HG02943 (cell line): ENCODE data around the gene UGT1A3.

Experiments used
- ATAC-seq: cut with Tn5 transposase; IDR thresholded peaks from one replicate; pipeline ENCODE4 v1.9.1; 2021; ENCODE audit warnings: mild to moderate bottlenecking, low read depth, moderate library complexity; ENCODE audit not compliant: unreplicated experiment

Gene UGT1A3

DNA sequence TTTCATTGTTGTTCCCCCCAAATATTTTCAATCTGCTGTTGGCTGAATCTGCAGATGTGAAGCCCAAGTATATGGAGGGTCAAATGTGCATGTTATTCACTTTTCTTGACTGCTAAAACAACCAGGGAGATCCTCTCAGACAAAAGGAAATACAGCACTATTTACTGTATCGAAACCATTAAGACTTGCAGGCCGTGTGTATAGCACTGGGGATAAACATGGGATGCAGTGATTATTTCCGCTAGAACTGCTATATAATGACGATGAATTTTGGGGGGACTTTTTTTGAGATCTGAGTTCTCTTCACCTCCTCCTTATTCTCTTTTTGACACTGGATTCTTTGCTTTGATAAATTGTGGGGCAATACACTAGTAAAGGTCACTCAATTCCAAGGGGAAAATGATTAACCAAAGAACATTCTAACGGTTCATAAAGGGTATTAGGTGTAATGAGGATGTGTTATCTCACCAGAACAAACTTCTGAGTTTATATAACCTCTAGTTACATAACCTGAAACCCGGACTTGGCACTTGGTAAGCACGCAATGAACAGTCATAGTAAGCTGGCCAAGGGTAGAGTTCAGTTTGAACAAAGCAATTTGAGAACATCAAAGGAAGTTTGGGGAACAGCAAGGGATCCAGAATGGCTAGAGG is 27.7 kb downstream of the UGT1A3 start:
- ATAC-seq: no peak

DNA sequence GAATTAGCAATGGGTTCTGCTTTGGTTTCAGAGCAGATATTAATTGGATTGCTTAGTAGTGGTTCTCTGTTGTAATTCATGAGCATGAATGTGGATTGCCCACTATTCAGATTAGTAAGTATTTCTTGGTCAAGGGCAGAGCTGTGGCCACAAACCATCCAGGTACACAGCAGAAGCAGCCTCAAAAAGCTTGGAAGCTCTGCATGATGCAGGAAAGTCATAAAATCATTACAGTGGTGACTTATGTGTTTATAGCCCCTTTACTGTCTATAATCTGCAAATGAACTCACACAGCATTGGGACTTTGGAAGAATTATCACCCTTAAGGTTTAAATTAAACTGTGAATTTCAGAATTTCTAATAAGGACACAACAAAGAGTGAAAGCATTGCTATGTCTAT is 29.3 kb downstream of the UGT1A3 start:
- ATAC-seq: no peak

DNA sequence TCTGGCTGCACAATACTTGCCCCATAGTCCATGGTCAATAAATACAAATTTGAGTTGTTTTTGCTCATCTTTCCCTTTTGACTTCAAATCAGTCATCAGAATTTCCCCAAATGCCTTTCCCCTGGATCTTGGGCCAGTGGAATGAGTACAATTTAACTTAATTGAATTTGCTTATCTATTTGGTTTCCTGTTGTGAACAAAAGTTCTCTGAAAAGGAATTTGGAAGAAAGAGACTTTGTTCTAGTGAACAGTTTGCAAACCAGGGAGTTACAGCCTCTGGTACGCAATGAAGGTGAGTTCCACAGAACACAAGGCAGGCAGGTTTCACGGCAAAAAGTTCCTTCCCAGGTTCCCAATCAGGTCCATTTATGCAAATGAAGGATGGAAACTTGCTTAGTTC is 30.0 kb downstream of the UGT1A3 start:
- no peak for ATAC-seq

DNA sequence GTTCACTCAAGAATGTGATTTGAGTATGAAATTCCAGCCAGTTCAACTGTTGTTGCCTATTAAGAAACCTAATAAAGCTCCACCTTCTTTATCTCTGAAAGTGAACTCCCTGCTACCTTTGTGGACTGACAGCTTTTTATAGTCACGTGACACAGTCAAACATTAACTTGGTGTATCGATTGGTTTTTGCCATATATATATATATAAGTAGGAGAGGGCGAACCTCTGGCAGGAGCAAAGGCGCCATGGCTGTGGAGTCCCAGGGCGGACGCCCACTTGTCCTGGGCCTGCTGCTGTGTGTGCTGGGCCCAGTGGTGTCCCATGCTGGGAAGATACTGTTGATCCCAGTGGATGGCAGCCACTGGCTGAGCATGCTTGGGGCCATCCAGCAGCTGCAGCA is 31.2 kb downstream of the UGT1A3 start, which contains the start of gene UGT1A1:
Gene UGT1A1 (plus strand): TSS at position 228 of the 400 bp plus-strand sequence. CDS start 18 bp downstream, at position 246.
- no peak for ATAC-seq

DNA sequence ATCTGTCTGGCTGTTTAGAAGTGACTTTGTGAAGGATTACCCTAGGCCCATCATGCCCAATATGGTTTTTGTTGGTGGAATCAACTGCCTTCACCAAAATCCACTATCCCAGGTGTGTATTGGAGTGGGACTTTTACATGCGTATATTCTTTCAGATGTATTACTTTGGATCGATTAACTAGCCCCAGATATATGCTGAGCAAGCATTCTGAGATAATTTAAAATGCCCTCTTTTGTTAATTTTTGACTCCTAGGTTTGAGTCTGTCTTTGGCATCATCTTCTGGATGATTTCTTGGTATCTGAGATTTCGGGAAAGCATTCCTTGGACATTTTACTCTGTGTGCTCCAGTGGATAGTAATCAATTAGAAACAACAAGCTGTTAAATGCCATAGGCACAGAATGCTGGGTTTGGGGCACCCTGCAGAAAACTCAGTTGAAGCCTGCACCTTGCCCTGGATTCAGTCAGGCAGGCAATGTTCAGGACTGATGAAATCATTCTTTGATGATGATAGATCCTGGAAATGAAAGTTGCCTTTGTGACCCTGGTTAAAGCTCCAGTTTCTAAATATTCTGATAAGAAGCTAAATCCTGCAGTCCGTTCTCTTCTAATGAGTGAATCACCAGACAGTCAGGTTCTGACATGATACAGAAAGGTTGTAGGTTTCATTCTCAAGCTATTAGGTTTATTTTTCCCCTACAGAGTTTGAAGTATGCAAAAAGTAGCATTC is 32.4 kb downstream of the UGT1A3 start:
- ATAC-seq: no peak

DNA sequence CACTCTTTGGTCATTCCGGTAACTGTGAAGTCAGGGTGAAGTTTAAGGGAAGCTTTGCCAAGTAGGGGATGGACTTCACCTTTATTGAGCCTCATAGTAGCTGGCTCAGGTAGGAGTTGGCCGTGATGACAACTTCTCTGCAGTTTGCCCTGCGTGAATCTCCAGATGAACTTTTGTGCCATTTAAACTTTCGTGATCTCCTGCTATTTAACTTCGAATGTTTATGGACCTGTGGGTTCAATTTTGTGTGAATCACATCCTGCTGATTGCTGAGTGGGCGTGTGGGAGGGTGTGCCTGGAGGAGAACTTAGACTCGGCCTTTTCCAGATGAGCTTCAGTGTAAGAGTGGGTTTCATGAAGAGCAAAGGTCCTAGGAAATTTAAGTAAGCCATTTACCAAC is 35.4 kb downstream of the UGT1A3 start:
- no peak for ATAC-seq

DNA sequence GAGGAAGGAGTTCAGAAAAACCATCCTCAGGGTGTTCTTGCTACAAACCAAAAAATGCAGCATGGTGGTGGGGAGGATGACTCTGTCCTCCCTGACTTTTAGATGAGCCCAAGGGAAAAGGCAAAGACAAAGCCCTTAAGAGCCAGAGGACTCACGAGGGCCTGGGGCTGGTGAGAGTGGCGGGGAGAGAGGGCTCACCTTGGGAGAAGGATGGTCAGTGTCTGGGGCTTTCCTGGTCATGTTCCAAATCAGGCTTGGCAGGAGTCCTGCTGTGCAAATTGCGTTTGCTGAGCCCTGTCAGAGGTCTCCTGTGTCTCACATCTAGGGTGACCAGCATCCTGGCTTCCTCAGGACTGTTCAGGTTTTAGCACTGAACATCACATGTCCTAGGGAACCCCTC is 35.9 kb downstream of the UGT1A3 start:
- ATAC-seq: no peak

DNA sequence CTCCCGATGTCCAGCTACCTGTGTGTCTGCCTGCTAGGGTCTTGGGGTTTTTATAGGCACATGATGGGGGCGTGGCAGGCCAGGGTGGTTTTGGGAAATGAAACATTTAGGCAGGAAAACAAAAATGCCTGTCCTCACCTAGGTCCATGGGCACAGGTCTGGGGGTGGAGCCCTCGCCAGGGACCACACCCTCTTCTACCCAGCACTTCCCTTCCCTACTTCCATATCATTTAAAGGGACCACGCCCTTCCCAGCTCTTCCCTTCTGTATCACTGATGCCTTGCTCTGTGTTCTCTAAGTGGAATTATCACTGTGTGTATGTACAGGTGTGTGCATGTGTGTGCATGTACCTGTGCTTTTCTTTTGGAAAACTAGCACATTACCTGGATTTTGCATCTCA is 37.6 kb downstream of the UGT1A3 start:
- ATAC-seq: no peak

DNA sequence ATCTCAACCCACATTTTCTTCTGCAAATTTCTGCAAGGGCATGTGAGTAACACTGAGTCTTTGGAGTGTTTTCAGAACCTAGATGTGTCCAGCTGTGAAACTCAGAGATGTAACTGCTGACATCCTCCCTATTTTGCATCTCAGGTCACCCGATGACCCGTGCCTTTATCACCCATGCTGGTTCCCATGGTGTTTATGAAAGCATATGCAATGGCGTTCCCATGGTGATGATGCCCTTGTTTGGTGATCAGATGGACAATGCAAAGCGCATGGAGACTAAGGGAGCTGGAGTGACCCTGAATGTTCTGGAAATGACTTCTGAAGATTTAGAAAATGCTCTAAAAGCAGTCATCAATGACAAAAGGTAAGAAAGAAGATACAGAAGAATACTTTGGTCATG is 39.2 kb downstream of the UGT1A3 start:
- no peak for ATAC-seq

DNA sequence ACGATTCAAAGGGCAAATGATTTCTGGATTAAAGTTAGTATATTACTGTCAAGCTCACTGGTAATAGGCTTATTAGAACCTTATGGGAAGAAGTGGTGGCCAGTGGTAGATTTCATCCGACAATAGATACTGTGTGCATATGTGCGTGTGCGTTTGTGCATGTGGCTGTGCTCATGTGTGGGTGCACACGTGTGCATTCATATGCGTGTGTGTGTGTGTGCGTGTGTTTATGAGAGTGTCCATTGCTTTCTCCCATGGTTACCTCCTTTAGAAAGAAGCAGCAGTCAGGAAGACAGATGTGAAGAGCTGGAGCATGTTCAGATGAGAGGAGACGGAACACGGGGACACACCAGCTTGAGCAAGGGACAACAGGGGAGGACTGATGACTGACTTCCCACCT is 40.4 kb downstream of the UGT1A3 start:
- ATAC-seq: no peak

DNA sequence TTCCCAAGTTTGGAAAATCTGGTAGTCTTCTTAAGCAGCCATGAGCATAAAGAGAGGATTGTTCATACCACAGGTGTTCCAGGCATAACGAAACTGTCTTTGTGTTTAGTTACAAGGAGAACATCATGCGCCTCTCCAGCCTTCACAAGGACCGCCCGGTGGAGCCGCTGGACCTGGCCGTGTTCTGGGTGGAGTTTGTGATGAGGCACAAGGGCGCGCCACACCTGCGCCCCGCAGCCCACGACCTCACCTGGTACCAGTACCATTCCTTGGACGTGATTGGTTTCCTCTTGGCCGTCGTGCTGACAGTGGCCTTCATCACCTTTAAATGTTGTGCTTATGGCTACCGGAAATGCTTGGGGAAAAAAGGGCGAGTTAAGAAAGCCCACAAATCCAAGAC is 43.3 kb downstream of the UGT1A3 start:
- no peak for ATAC-seq

DNA sequence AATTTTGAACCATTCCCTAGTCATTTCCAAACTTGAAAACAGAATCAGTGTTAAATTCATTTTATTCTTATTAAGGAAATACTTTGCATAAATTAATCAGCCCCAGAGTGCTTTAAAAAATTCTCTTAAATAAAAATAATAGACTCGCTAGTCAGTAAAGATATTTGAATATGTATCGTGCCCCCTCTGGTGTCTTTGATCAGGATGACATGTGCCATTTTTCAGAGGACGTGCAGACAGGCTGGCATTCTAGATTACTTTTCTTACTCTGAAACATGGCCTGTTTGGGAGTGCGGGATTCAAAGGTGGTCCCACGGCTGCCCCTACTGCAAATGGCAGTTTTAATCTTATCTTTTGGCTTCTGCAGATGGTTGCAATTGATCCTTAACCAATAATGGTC is 43.7 kb downstream of the UGT1A3 start:
- ATAC-seq: no peak

DNA sequence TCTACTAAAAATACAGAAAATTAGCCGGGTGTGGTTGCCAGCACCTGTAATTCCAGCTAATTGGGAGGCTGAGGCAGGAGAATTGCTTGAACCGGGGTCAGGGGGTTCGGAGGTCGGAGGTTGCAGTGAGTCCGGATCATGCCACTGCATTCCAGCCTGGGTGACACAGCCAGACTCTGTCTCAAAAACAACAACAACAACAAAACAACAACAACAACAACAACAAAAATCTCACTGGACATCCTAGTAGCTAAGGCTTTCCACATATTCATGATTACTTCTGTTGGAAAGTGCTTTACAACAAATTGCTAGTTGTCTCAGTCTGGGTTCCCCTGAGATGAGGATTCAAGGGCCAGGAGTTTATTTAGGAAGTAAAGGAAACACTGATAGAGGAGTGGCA is 45.0 kb downstream of the UGT1A3 start:
- no peak for ATAC-seq

DNA sequence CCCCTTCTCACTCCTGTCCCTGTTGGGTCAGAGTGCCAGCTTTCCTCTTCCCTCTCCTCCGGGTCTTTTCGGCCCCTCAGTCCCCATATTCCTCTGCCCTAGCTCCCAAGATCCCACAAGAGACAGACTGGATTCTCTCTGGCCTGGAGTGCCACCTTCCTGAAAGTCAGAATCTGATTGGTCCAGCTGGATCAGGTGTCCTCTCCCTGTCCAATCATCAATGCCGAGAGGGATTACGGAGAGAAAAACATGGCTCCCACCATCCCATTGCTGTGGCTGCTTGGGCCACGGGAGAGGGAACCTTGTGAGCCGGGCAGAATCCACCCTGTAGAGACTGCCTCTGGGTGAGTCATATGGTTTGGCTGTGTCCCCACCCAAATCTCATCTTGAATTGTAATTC is 46.6 kb downstream of the UGT1A3 start:
- no peak for ATAC-seq

DNA sequence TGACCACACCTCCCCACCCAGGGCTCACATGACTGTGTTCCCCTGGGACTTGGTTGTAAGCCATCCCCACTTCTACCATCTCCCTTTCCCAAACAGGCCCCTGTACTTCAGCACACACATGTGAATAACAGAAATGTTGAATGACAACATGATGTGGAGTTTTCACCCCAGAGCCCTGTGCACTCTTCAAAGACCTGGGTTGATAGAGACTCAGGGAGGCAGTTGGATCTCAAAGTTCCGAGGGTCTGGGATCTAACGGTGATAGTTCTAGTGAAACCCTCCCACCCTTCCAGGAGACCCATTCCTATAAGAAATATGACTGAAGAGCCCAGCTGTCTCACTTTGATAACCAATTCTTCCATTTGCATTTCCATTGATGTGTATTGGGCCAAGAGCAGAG is 49.2 kb downstream of the UGT1A3 start, which contains the start of gene MROH2A:
Gene MROH2A (plus strand): TSS at position 301 of the 400 bp plus-strand sequence. CDS start 1,029 bp downstream, outside the sequence.
- no peak for ATAC-seq

DNA sequence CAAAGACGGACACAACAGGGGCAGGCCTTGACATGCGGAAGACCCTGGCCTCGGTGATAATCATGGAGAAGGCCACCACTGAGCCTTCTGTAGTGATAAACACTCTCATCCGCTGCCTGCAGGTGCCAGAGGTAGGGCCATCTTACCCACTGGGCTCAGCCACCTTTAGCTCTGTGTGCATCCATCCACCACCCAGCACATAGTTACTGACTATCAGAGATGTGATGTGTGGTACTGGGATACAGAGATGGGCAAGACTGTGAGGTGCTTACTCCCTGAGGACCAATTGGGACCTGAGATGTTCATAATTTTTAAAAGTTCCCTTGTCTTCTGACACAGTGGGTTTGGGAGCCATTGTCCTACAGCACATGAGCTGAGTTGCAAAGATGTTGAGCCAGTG is 50.9 kb downstream of the UGT1A3 start:
- ATAC-seq: no peak

DNA sequence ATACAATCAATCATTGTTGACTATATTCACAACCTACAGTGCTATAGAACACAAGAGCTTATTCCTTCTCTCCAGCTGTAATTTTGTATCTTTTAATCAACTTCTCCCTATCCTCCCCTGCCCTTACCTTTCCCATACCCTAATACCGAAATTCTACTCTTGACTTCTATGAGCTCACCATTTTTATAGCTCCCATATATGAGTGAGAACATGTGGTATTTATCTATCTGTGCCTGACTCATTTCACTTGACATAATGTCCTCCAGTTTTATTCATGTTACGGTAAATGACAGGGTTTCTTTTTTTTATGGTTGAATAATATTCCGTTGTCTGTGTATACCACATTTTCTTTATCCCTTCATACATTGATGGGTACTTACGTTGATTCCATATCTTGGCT is 51.9 kb downstream of the UGT1A3 start:
- ATAC-seq: no peak

DNA sequence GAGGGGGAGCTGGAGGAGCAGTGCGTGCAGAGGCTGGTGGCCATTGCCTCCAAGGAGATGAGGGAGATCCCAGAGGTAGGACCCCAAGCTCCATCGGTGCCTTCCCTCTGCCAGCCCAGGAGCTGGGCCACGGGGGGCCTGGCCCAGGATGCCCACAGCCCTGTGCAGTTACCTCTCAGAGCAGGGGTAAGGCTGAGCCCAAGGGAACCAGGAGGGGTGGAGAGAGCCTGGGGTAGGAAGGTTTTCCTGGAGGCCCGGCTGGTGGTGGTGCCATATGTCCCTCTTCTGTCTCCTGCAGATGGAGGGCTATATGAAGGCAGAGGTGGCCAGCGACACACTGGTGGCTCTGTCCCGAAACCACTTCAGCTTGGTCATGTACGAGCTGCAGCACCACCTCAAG is 60.7 kb downstream of the UGT1A3 start:
- ATAC-seq: no peak

DNA sequence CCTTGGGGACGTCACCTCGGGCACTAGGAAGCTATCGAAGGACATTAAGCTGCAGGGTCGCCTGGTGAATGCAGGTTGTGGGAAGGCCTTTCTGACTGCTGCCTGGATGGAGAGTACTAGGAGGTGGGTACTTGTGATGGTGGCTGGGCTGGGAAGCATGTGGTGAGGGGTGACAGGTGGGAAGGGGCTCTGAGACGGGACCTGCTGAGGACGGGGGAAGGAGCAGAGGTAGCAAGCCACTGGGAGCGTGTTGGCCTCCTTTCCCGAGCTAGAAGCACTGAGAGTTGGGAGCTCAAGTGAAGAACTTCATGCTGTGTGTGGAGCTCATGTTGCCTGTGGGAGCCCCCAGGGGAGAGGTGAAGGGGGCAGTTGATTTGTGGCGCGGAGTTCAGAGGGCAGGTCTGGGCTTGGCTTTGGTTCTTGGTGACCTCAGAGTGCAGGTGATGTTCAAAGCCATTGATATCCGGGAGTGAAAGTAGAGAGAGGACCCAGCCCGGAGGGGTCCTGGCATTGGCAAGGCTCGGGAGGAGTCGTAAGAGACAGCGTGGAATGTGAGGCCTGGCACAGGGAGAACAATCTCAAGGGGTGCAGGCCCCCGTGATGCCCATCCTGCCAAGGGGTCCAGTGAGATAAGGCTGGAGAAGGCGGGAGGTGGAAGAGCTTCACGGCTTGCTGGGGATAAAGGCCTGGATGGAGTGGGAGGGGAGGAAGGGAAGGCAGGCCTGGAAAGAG is 62.5 kb downstream of the UGT1A3 start:
- ATAC-seq: no peak

DNA sequence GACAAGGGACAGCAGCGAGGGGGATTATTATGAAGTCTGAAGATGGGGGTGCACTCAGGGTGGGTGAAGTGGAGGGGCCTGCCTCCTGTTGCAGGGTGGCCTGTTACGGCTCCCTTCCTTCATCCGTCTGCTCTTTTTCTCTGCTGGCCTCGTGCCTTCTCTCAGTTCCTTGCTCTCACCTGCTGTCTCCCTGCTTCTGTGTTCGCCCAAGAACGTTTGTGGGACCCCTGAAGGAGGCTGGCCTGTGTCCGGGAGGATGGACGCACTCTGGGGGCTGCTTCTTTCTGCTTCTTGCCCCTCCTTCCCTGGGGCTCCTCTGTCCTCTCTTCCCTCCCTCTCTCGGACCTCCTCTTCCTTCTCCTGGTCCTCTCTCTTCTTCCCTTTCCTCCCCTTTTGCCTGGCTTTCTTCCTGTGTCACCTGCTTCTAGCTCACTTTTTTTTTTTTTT is 63.1 kb downstream of the UGT1A3 start:
- ATAC-seq: no peak

DNA sequence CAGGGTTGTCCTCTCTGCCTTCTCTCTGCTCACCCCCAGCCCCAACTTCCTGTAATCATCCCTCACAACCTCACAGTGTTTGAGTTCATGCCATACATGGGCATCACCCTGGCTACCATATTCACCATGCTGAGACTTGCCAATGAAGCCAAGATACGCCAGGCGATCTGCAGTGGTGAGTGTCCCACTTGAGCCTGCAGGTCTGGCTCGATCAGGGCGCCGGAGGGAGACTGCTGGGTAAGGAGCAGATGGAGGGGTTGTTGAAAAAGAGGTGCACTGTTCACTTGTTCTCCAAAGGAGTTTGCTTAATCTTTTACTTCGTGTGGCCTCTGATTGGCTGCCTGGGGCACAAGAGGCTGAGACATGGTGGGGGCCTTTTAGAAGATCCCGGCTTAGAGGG is 63.9 kb downstream of the UGT1A3 start:
- ATAC-seq: no peak
